ENCODE measurements around the gene SUSD1. TPM values are rescaled to one million over a fixed set of nuclear protein-coding genes. Genes with fewer than 3 reads are reported as not detected.
"Not testable (repeated sequence)": the region's sequence is repeated elsewhere in the genome, so short reads cannot be mapped to it uniquely, and the experiment has no call there.

SUSD1 gene
- total and polyA plus RNA-seq, 5 donors = 4.5 to 13.3 (median 8.7) TPM

DNA sequence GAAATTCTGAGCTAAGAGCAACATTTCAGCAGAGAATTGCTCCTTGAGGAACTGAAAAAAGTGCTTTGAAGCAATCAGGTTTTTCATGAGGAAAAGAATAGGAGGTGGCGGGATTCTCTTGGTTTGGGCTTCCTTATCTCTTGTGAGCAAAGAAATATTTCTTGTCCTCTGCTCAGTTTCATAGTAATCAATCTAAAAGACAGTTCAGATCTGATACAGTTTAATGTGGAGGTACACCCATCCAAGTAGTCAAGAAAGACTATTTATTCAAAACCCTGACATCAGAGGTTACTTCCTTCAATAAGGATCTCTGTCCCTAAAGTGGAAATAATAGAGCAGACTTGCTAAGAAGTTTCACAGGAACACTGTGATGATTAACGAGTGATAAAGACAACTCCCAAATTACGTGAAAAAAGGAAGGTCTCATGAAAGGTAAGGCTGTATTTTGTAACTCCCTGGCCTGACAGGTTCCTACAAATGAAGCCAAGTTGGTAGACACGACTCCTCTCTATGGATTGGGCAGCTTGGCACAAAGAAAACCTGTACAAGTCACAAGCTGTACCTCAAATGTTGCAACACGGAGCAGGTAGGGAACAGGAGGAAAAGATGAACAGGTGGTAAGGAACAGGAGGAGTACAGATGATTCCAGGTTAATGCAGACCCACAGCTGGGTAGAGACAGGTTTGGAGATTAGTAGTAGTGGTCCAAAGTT is 94.1 kb downstream of the SUSD1 start:
- ATAC-seq (no peak), DNase-seq (no peak)
- Histone ChIP-seq H3K4me1 (ENCODE audit: control insufficient read depth, insufficient read depth, low read length) (no peaks in the 10 kb centered on the region), H3K4me3 (ENCODE audit: low read length) (no peak overlapping the region), H3K27me3 (ENCODE audit: control insufficient read depth, insufficient read depth) (no peaks in the 10 kb centered on the region), H3K9me3 (ENCODE audit: control insufficient read depth, low read length) (no peaks in the 10 kb centered on the region), H3K27ac (ENCODE audit: low read length) (peak overlapping the region; percentile 23)
- intact Hi-C loops (cut with DNase I) = no loop called here
- 75% methylated on average over 5 of the region's 5 CpGs for WGBS

DNA sequence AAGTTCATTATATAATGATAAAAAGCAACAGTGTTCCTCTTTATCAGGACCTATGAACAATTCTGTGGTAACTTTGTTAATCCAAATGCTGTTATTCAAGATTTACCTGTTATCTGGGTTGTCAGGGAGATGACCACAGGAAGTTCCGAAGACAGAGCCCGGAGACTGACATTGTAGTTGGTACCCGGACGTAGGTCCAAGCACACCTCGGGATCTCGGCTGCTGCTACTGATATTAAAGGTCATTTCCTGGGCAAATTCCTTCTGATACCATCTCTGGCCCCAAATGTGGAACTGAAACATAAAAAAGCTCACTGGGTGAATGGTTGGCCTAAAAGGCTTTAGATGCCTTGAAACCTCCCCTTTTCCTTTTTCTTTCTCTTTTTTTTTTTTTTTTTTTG is 96.7 kb downstream of the SUSD1 start:
- Histone ChIP-seq H3K9me3 (ENCODE audit: control insufficient read depth, low read length) (no peaks in the 10 kb centered on the region), H3K27ac (ENCODE audit: low read length) (no peak overlapping the region), H3K4me1 (ENCODE audit: control insufficient read depth, insufficient read depth, low read length) (peaks cover 2% of the 10 kb centered on the region), H3K4me3 (ENCODE audit: low read length) (no peak overlapping the region), H3K27me3 (ENCODE audit: control insufficient read depth, insufficient read depth) (no peaks in the 10 kb centered on the region)
- ATAC-seq (peak in 1 of 2 donors; percentile 31), DNase-seq (no peak)
- WGBS = 65% methylated on average over 6 of the region's 6 CpGs
- intact Hi-C loops (cut with DNase I) = loop anchor here in 2 of 4 donors (5.0 to 10.0 kb wide), 2 partner anchors 184 to 316 kb away; partner anchors contain the start of gene UGCG (in 1 of the 2)

GRCh38 chr9:112076814-112077213 is 98.3 kb downstream of the SUSD1 start:
- ATAC-seq (no peak), DNase-seq (no peak)
- H3K4me3 ChIP-seq (ENCODE audit: low read length) = no peak overlapping the region
- WGBS = 77% methylated on average over 7 of the region's 7 CpGs
- H3K9me3 ChIP-seq (ENCODE audit: control insufficient read depth, low read length) = no peaks in the 10 kb centered on the region
- H3K4me1 ChIP-seq (ENCODE audit: control insufficient read depth, insufficient read depth, low read length) = peaks cover 5% of the 10 kb centered on the region
- H3K27ac ChIP-seq (ENCODE audit: low read length) = no peak overlapping the region
- no peaks in the 10 kb centered on the region for H3K27me3 ChIP-seq (ENCODE audit: control insufficient read depth, insufficient read depth)
- intact Hi-C loops (cut with DNase I) = loop anchor here in 2 of 4 donors (5.0 to 10.0 kb wide), 2 partner anchors 182 to 315 kb away; partner anchors contain the start of gene UGCG (in 1 of the 2)

DNA sequence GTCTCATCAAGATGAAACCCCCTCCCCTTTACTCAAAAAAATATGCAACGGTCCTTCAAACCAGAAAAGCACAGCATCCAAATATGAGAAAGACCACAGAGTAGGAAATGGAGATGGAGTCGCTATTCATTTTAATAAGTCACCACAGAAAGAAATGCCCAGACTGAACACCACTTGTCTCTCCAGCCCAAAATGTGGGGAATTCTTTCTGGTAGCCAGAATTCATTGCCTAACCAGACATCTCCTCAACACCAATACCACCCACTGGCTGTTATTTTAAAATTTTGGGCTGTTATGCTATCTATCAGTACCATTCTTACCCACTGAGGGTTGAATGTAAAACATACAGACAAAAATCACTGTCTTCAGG is 100.1 kb downstream of the SUSD1 start:
- H3K9me3 ChIP-seq (ENCODE audit: control insufficient read depth, low read length) = no peaks in the 10 kb centered on the region
- ATAC-seq = no peak
- 22% methylated on average over 2 of the region's 2 CpGs for WGBS
- H3K27ac ChIP-seq (ENCODE audit: low read length) = peak overlapping the region; percentile 19
- no peaks in the 10 kb centered on the region for H3K27me3 ChIP-seq (ENCODE audit: control insufficient read depth, insufficient read depth)
- intact Hi-C loops (cut with DNase I) = loop anchor here in 3 of 4 donors (2.0 to 10.0 kb wide), 3 partner anchors 180 to 316 kb away; partner anchors contain the start of gene UGCG (in 1 of the 3)
- peaks cover 5% of the 10 kb centered on the region for H3K4me1 ChIP-seq (ENCODE audit: control insufficient read depth, insufficient read depth, low read length)
- DNase-seq = no peak
- no peak overlapping the region for H3K4me3 ChIP-seq (ENCODE audit: low read length)

- WGBS = 33% methylated on average over 11 of the region's 11 CpGs
- Histone ChIP-seq H3K4me1 (ENCODE audit: control insufficient read depth, insufficient read depth, low read length) (peaks cover 5% of the 10 kb centered on the region), H3K4me3 (ENCODE audit: low read length) (peak overlapping the region; percentile 17), H3K9me3 (ENCODE audit: control insufficient read depth, low read length) (no peaks in the 10 kb centered on the region), H3K27me3 (ENCODE audit: control insufficient read depth, insufficient read depth) (no peaks in the 10 kb centered on the region), H3K27ac (ENCODE audit: low read length) (peak overlapping the region; percentile 43)
- intact Hi-C loops (cut with DNase I) = loop anchor here (2.0 to 10.0 kb wide), 4 partner anchors 180 to 317 kb away; partner anchors contain the start of gene UGCG (in 1 of the 4)
- ATAC-seq = peak; percentile 85 to 86
- DNase-seq = peak; percentile 55 to 75 (median 66)
Observed at GRCh38 chr9:112074250-112075008, 100.7 kb downstream of the SUSD1 start.

DNA sequence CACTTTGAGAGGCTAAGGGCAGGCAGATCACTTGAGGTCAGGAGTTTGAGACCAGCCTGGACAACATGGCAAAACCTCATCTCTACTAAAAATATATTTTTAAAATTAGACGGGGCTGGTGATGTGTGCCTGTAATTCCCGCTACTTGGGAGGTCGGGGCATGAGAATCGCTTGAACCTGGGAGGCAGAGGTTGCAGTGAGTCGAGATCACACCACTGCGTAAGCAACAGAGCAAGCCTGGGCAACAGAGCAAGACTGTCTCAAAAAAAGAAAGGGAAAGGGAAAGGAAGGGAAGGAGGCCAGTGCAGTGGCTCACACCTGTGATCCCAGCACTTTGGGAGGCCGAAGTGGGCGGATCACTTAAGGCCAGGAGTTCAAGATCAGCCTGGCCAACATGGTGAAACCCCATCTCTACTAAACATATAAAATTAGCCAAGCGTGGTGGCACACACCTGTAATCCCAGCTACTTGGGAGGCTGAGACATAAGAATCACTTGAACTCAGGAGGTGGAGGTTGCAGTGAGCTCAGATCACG is 101.4 kb downstream of the SUSD1 start:
- intact Hi-C loops (cut with DNase I) = loop anchor here in 3 of 4 donors (2.0 to 10.0 kb wide), 3 partner anchors 179 to 316 kb away; partner anchors contain the start of gene UGCG (in 1 of the 3)
- H3K4me3 ChIP-seq (ENCODE audit: low read length); ATAC-seq; DNase-seq; H3K27me3 ChIP-seq (ENCODE audit: control insufficient read depth, insufficient read depth); H3K4me1 ChIP-seq (ENCODE audit: control insufficient read depth, insufficient read depth, low read length); H3K9me3 ChIP-seq (ENCODE audit: control insufficient read depth, low read length): not testable (repeated sequence)
- peak overlapping the region; percentile 14 for H3K27ac ChIP-seq (ENCODE audit: low read length)
- WGBS = 90% methylated on average over 10 of the region's 10 CpGs

- H3K27me3 ChIP-seq (ENCODE audit: control insufficient read depth, insufficient read depth) = no peaks in the 10 kb centered on the region
- no peak for ATAC-seq
- no peak for DNase-seq
- intact Hi-C loops (cut with DNase I) = loop anchor here in 2 of 4 donors (5.0 to 10.0 kb wide), 2 partner anchors 178 to 316 kb away; partner anchors contain the start of gene UGCG (in 1 of the 2)
- 69% methylated on average over 9 of the region's 9 CpGs for WGBS
- peaks cover 5% of the 10 kb centered on the region for H3K4me1 ChIP-seq (ENCODE audit: control insufficient read depth, insufficient read depth, low read length)
- no peaks in the 10 kb centered on the region for H3K9me3 ChIP-seq (ENCODE audit: control insufficient read depth, low read length)
- no peak overlapping the region for H3K4me3 ChIP-seq (ENCODE audit: low read length)
- no peak overlapping the region for H3K27ac ChIP-seq (ENCODE audit: low read length)
Observed at GRCh38 chr9:112072721-112073638, 102.1 kb downstream of the SUSD1 start.

- WGBS = 87% methylated on average over 15 of the region's 15 CpGs
- Histone ChIP-seq H3K27me3 (ENCODE audit: control insufficient read depth, insufficient read depth) (no peaks in the 10 kb centered on the region), H3K27ac (ENCODE audit: low read length) (no peak overlapping the region), H3K4me3 (ENCODE audit: low read length) (no peak overlapping the region), H3K9me3 (ENCODE audit: control insufficient read depth, low read length) (no peaks in the 10 kb centered on the region), H3K4me1 (ENCODE audit: control insufficient read depth, insufficient read depth, low read length) (peaks cover 5% of the 10 kb centered on the region)
- DNase-seq (no peak), ATAC-seq (no peak)
- intact Hi-C loops (cut with DNase I) = loop anchor here in 3 of 4 donors (5.0 to 10.0 kb wide), 2 partner anchors 175 to 312 kb away; partner anchors contain the start of gene UGCG (in 2 of the 3)
Observed at GRCh38 chr9:112069318-112070169, 105.6 kb downstream of the SUSD1 start.

DNA sequence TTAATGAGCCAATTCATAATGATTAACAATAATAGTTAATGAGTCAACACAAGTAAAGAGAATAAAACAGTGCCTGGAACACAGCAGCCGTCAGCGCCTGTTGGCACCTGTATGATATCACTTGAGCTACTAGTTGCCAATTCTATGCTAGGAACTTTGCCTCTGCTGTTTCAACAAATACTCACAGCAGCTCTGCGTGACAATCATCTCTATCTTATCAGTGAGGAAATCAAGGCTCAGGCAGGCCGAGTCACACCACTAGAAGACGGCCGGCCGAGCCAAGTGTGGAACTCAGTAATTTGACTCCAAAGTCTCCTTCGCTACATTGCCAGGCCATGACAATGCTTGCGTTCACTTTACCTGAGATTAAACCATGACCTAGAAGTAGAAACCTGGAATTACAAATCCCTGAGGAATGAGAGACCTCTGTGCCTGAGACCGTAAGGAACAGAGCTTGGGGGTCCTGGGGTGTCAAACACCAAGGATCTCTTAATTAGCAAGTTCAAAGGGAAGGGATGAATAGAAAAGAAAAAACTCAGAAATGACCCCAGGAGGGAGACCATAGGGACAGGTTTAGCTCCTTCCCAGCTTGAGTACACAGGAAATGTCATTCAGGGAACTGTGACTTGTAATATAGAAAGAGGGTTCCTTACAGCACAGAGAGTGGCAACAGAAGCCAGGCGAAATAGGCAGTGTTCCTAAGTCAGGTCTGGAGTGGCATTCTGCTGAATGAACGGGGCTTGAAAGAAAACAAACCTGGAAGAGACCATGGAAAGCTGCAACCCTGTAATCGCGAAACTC is 109.1 kb downstream of the SUSD1 start:
- intact Hi-C loops (cut with DNase I) = loop anchor here in 1 of 4 donors (10.0 kb wide), 1 partner anchor 171 kb away; the partner anchor contains the start of gene UGCG
- WGBS = 83% methylated on average over 14 of the region's 14 CpGs
- ATAC-seq = no peak
- H3K27me3 ChIP-seq (ENCODE audit: control insufficient read depth, insufficient read depth) = no peaks in the 10 kb centered on the region
- H3K27ac ChIP-seq (ENCODE audit: low read length) = no peak overlapping the region
- no peaks in the 10 kb centered on the region for H3K9me3 ChIP-seq (ENCODE audit: control insufficient read depth, low read length)
- no peak for DNase-seq
- no peak overlapping the region for H3K4me3 ChIP-seq (ENCODE audit: low read length)
- peaks cover 4% of the 10 kb centered on the region for H3K4me1 ChIP-seq (ENCODE audit: control insufficient read depth, insufficient read depth, low read length)

Data from right cardiac atrium (tissue), 5 donors.